CD14-positive monocyte (primary cell): Measurements from ENCODE around the gene ADPRM. TPM values are rescaled to one million over a fixed set of nuclear protein-coding genes. Genes with fewer than 3 reads are reported as not detected.

Experiments
- DNase-seq, 3 donors: peaks; one replicate each; pipeline ENCODE4 v3.0.0-alpha.2; 2011 to 2022
- H2AFZ ChIP-seq: 2 replicates; pipeline ENCODE4 v1.6.0; 2012; ENCODE audit warnings: mild to moderate bottlenecking, low read depth, low read length, inconsistent platforms; ENCODE audit not compliant: insufficient read depth, poor library complexity, severe bottlenecking
- H3K27ac ChIP-seq, 2 donors: 1 replicate in 1 of 2; 2 replicates in 1 of 2; pipeline ENCODE4 v1.5.1; 2012 to 2013; ENCODE audit warnings: low read length in 2 of 2, control low read depth in 1 of 2, inconsistent platforms in 1 of 2, low read depth in 1 of 2, mild to moderate bottlenecking in 1 of 2
- H3K27me3 ChIP-seq, 2 donors: one replicate each; pipeline versions ENCODE4 v1.6.0 to v1.6.1; 2011 to 2013; ENCODE audit warnings: low read length in 2 of 2; ENCODE audit not compliant: control insufficient read depth in 2 of 2, insufficient read depth in 2 of 2
- H3K36me3 ChIP-seq, 2 donors: replicated peaks in 1 of 2; 1 replicate in 1 of 2; 2 replicates in 1 of 2; pipeline versions ENCODE4 v1.5.1 to v1.6.1; 2012 to 2013; ENCODE audit warnings: low read length in 2 of 2, control low read depth in 1 of 2, inconsistent platforms in 1 of 2, mild to moderate bottlenecking in 1 of 2; ENCODE audit not compliant: insufficient read depth in 2 of 2, control insufficient read depth in 1 of 2
- H3K4me1 ChIP-seq, 2 donors: 1 replicate in 1 of 2; 2 replicates in 1 of 2; pipeline versions ENCODE4 v1.5.1 to v1.6.1; 2012 to 2013; ENCODE audit warnings: low read length in 2 of 2, control low read depth in 1 of 2, inconsistent platforms in 1 of 2, mild to moderate bottlenecking in 1 of 2, moderate library complexity in 1 of 2; ENCODE audit not compliant: insufficient read depth in 2 of 2, control insufficient read depth in 1 of 2
- H3K4me2 ChIP-seq: replicated peaks from 2 replicates; pipeline ENCODE3; 2012; ENCODE audit warnings: low read length, moderate library complexity, mild to moderate bottlenecking; ENCODE audit not compliant: poor library complexity, severe bottlenecking; ENCODE audit errors: extremely low read depth
- H3K4me3 ChIP-seq, 3 experiments: fragments of 200-600 bp in 1 of 3; sonication (generic) in 1 of 3; replicated peaks in 1 of 3; 1 replicate in 2 of 3; 2 replicates in 1 of 3; pipeline ENCODE4 v1.5.1; 2011 to 2013; ENCODE audit warnings: low read length in 3 of 3, mild to moderate bottlenecking in 3 of 3, control low read depth in 2 of 3, low read depth in 2 of 3, inconsistent platforms in 1 of 3, moderate library complexity in 1 of 3
- H3K79me2 ChIP-seq: 2 replicates; pipeline ENCODE4 v1.6.0; 2012; ENCODE audit warnings: mild to moderate bottlenecking, control low read depth, inconsistent platforms, low read length, moderate library complexity; ENCODE audit not compliant: insufficient read depth
- H3K9ac ChIP-seq: 2 replicates; pipeline ENCODE4 v1.6.0; 2017; ENCODE audit warnings: low read length, mild to moderate bottlenecking; ENCODE audit not compliant: insufficient read depth, poor library complexity, severe bottlenecking
- H3K9me3 ChIP-seq, 2 donors: replicated peaks in 1 of 2; 1 replicate in 1 of 2; 2 replicates in 1 of 2; pipeline versions ENCODE4 v1.5.1 to v1.6.1; 2012 to 2013; ENCODE audit warnings: low read length in 2 of 2, control low read depth in 1 of 2; ENCODE audit not compliant: control insufficient read depth in 1 of 2, insufficient read depth in 1 of 2
- H4K20me1 ChIP-seq: 2 replicates; pipeline ENCODE4 v1.6.0; 2012; ENCODE audit warnings: mild to moderate bottlenecking, low read length, control low read depth, moderate library complexity; ENCODE audit not compliant: insufficient read depth
- H3K27ac Mint-ChIP-seq, 7 donors: one replicate each; pipeline ENCODE4 v1.8.0; 2020; ENCODE audit warnings: mild to moderate bottlenecking in 7 of 7, mixed read lengths in 7 of 7, moderate library complexity in 6 of 7, inconsistent platforms in 2 of 7
- H3K27me3 Mint-ChIP-seq, 3 donors: one replicate each; pipeline ENCODE4 v1.8.0; 2021 to 2022; ENCODE audit warnings: low read depth in 3 of 3, mild to moderate bottlenecking in 3 of 3, mixed read lengths in 3 of 3, moderate library complexity in 3 of 3, inconsistent platforms in 1 of 3
- H3K36me3 Mint-ChIP-seq, 2 donors: one replicate each; pipeline ENCODE4 v1.8.0; 2020; ENCODE audit warnings: mixed read lengths in 2 of 2, inconsistent platforms in 1 of 2, mild to moderate bottlenecking in 1 of 2
- H3K4me1 Mint-ChIP-seq: one replicate; pipeline ENCODE4 v1.8.0; 2020; ENCODE audit warnings: mild to moderate bottlenecking, mixed read lengths
- H3K4me3 Mint-ChIP-seq, 2 donors: one replicate each; pipeline ENCODE4 v1.8.0; 2020; ENCODE audit warnings: mild to moderate bottlenecking in 2 of 2, mixed read lengths in 2 of 2, moderate library complexity in 1 of 2
- H3K9me3 Mint-ChIP-seq, 7 donors: one replicate each; pipeline ENCODE4 v1.8.0; 2020 to 2022; ENCODE audit warnings: mixed read lengths in 7 of 7, mild to moderate bottlenecking in 6 of 7, moderate library complexity in 6 of 7, inconsistent platforms in 2 of 7
- WGBS: methylation state at CpG from one replicate; pipeline ENCODE4 v1.1.5; 2013; ENCODE audit warnings: missing lambda C conversion rate; ENCODE audit not compliant: insufficient coverage; 5-methylcytosine and 5-hydroxymethylcytosine counted together
- intact Hi-C, 2 donors: fragments of 100-400 bp; cut with micrococcal nuclease; formaldehyde crosslinking; loops; one replicate each; pipeline versions ENCODE4 v1.15.0 to v1.15.1; 2023
- polyA plus RNA-seq, 3 donors: library from polyadenylated mRNA; depleted of rRNA in 1 of 3; unstranded in 2 of 3; stranded (reverse) in 1 of 3; fragments of 300-500 nt in 2 of 3; fragments of >200 nt in 1 of 3; fragmentation: Illumina TruSeq in 2 of 3; gene quantifications; 1 replicate in 2 of 3; 2 replicates in 1 of 3; pipeline ENCODE4 v1.2.3, GENCODE V29; 2012 to 2021
- TF ChIP-seq, protein P1 (sequence below): fragments of 200-600 bp; IDR thresholded peaks from one replicate; pipeline ENCODE4 v1.8.0; 2022; ENCODE audit warnings: antibody characterized with exemption, mild to moderate bottlenecking

Gene ADPRM
- polyA plus RNA-seq, 3 donors, result 6.0 to 9.3 (median 7.5) TPM

DNA sequence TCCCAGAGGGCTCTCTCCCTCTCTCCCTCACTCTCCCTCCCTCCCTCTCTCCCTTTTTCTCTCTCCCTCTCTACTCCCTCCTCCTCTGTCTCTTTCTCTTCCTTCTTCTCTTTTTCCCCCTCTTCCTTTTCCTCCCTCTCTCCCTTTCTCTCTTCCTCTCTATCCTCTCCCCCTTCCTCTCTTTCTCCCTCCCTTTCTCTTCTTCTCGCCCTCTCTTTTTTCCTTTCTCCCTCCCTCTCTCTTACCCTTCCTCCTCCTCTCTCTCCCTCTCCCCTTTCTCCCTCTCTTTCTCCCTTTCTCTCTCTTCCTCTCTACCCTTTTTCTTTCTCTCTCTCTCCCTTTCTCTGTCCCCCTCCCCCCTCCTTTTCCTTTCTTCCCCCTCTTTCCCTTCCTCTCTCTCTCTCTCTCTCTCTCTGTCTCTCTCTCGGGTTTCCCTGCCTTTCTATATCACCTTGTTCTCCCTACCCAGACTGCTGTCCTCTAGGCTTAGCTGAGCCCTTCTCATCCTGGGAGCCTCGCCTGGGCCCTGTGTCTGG is 58.3 kb downstream of the ADPRM start:
- Mint-ChIP-seq H3K4me3 (no peak overlapping the region), H3K36me3 (no peaks in the 10 kb centered on the region), H3K4me1 (peaks cover 10% of the 10 kb centered on the region), H3K9me3 (peaks cover 0 to 3% (median 0%) of the 10 kb centered on the region in 7 donors), H3K27ac (peak overlapping the region in 1 of 7 donors; percentile 70), H3K27me3 (peaks cover 0 to 7% (median 2%) of the 10 kb centered on the region in 3 donors)
- TF ChIP-seq, protein P1, sequence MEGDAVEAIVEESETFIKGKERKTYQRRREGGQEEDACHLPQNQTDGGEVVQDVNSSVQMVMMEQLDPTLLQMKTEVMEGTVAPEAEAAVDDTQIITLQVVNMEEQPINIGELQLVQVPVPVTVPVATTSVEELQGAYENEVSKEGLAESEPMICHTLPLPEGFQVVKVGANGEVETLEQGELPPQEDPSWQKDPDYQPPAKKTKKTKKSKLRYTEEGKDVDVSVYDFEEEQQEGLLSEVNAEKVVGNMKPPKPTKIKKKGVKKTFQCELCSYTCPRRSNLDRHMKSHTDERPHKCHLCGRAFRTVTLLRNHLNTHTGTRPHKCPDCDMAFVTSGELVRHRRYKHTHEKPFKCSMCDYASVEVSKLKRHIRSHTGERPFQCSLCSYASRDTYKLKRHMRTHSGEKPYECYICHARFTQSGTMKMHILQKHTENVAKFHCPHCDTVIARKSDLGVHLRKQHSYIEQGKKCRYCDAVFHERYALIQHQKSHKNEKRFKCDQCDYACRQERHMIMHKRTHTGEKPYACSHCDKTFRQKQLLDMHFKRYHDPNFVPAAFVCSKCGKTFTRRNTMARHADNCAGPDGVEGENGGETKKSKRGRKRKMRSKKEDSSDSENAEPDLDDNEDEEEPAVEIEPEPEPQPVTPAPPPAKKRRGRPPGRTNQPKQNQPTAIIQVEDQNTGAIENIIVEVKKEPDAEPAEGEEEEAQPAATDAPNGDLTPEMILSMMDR, result no peak
- DNase-seq, result no peak
- Histone ChIP-seq H2AFZ (no peak overlapping the region), H3K27ac (no peak overlapping the region), H3K9me3 (no peaks in the 10 kb centered on the region), H3K27me3 (no peaks in the 10 kb centered on the region), H3K79me2 (no peaks in the 10 kb centered on the region), H3K36me3 (no peaks in the 10 kb centered on the region), H3K4me1 (no peaks in the 10 kb centered on the region), H3K9ac (no peak overlapping the region), H3K4me2 (no peak overlapping the region), H4K20me1 (no peaks in the 10 kb centered on the region), H3K4me3 (no peak overlapping the region)
- WGBS, result 85% methylated on average over 2 of the region's 3 CpGs
- intact Hi-C loops, result no loop called here

DNA sequence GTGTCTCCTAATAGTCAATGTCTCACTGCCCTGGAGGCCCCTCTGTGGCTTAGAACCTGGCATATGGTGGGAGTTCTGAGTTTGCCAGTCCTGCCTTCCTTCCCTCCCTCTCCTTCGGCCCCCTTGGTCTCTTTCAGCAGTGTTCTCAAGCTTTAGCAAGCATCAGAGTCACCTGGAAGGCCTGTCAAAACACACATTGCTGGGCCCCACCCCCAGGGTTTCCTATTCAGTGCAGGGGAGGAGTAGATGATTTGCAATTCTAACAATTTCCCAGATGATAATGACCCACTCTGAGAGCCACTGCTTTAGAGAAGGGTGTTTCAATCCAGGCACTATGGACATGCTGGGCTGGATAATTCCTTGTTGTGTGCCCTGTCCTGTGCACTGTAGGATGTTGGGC is 58.8 kb downstream of the ADPRM start:
- Histone ChIP-seq H3K9me3 (no peaks in the 10 kb centered on the region), H3K9ac (no peak overlapping the region), H3K79me2 (no peaks in the 10 kb centered on the region), H3K27ac (no peak overlapping the region), H3K4me3 (no peak overlapping the region), H3K36me3 (no peaks in the 10 kb centered on the region), H3K4me2 (no peak overlapping the region), H3K4me1 (no peaks in the 10 kb centered on the region), H4K20me1 (no peaks in the 10 kb centered on the region), H3K27me3 (no peaks in the 10 kb centered on the region), H2AFZ (no peak overlapping the region)
- TF ChIP-seq, protein P1, result no peak
- intact Hi-C loops, result no loop called here
- H3K36me3 Mint-ChIP-seq, result no peaks in the 10 kb centered on the region
- H3K27me3 Mint-ChIP-seq, result peaks cover 0 to 7% (median 2%) of the 10 kb centered on the region in 3 donors
- no peak overlapping the region for H3K4me3 Mint-ChIP-seq
- H3K9me3 Mint-ChIP-seq, result peaks cover 0 to 3% (median 0%) of the 10 kb centered on the region in 7 donors
- WGBS, result no CpG with 5 or more reads among the region's 1 CpG
- no peak overlapping the region for H3K27ac Mint-ChIP-seq
- peaks cover 10% of the 10 kb centered on the region for H3K4me1 Mint-ChIP-seq
- DNase-seq, result no peak
